ENCODE measurements around the gene LYST.

Gene LYST

DNA sequence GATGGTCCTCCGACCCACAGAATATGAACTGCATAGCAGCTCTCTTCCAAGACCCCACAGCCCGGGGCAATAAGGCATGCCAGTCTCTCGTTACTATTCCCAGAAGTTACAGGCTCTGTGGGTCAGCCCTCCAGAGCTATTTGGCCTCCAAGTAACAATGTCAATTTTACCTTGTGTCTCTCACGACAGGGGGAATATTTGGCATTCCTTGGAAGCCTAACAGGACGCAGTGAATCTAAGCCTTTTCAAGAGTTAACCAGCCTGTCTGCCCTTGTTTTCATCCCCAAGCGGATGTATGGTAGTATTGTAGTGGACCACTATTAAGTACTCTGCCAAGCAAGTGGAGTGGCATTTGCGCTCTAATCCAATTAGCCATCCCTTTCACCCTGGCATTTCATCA, 192.7 kb downstream of the LYST start:
- WGBS = 77% methylated on average over 7 of the region's 7 CpGs
- no peak overlapping the region for H2BK5ac ChIP-seq (ENCODE audit: low read depth, low read length, poor library complexity, severe bottlenecking)

GRCh38 chr1:235671992-235672391, 194.7 kb downstream of the LYST start:
- no peak overlapping the region for H2AFZ ChIP-seq (ENCODE audit: low read depth, low read length)
- no peak overlapping the region for H4K8ac ChIP-seq (ENCODE audit: low read length)
- H3K14ac ChIP-seq (ENCODE audit: low read length in 2 of 2) = no peak overlapping the region
- H3K4me3 ChIP-seq (ENCODE audit: insufficient read depth in 1 of 2, low read depth in 1 of 2, low read length in 2 of 2) = no peak overlapping the region
- no peak overlapping the region for H3K23ac ChIP-seq (ENCODE audit: low read length in 2 of 2)
- peaks cover 65% of the 10 kb centered on the region for H3K9me3 ChIP-seq (ENCODE audit: control insufficient read depth, low read length)
- H2AK5ac ChIP-seq (ENCODE audit: low read length, severe bottlenecking) = no peak overlapping the region
- H3K36me3 ChIP-seq (ENCODE audit: control insufficient read depth in 1 of 2, insufficient read depth in 2 of 2, low read depth in 1 of 2, low read length in 2 of 2) = peaks cover 7 to 95% of the 10 kb centered on the region in 2 experiments
- H2BK12ac ChIP-seq (ENCODE audit: low read length in 2 of 2) = no peak overlapping the region
- no peak overlapping the region for H2BK15ac ChIP-seq (ENCODE audit: low read depth, poor library complexity, severe bottlenecking)
- no peak overlapping the region for H3K4ac ChIP-seq (ENCODE audit: low read depth in 1 of 2, low read length in 2 of 2)
- no peak for DNase-seq
- H3K79me1 ChIP-seq (replicated peaks; ENCODE audit: low read length, poor library complexity, severe bottlenecking) = no peaks in the 10 kb centered on the region
- no peak overlapping the region for H3K9ac ChIP-seq (ENCODE audit: low read length)
- no peak overlapping the region for H3K18ac ChIP-seq (ENCODE audit: low read depth in 1 of 2, low read length in 2 of 2)
- H2BK5ac ChIP-seq (ENCODE audit: low read depth, low read length, poor library complexity, severe bottlenecking) = no peak overlapping the region
- 91% methylated on average over 1 of the region's 1 CpG for WGBS
- no peak overlapping the region for H3K27ac ChIP-seq (ENCODE audit: low read length, poor library complexity, severe bottlenecking)
- H2BK120ac ChIP-seq (ENCODE audit: low read depth, low read length) = no peak overlapping the region
- no peaks in the 10 kb centered on the region for H3K4me1 ChIP-seq (ENCODE audit: control insufficient read depth, insufficient read depth, low read depth, low read length)
- H4K91ac ChIP-seq (ENCODE audit: low read length) = no peak overlapping the region
- H3K27me3 ChIP-seq (ENCODE audit: control insufficient read depth in 1 of 2, insufficient read depth in 1 of 2, low read length in 2 of 2) = no peaks in the 10 kb centered on the region
- no peak overlapping the region for H3K4me2 ChIP-seq (ENCODE audit: low read length, poor library complexity, severe bottlenecking)

More for the DNA sequence above, 192.7 kb downstream of the LYST start:
- H2AFZ ChIP-seq (ENCODE audit: low read depth, low read length) = no peak overlapping the region
- no peak overlapping the region for H3K9ac ChIP-seq (ENCODE audit: low read length)
- H3K9me3 ChIP-seq (ENCODE audit: control insufficient read depth, low read length) = peaks cover 62% of the 10 kb centered on the region
- no peak overlapping the region for H4K91ac ChIP-seq (ENCODE audit: low read length)
- H2AK5ac ChIP-seq (ENCODE audit: low read length, severe bottlenecking) = no peak overlapping the region
- no peak overlapping the region for H2BK120ac ChIP-seq (ENCODE audit: low read depth, low read length)
- H3K4ac ChIP-seq (ENCODE audit: low read depth in 1 of 2, low read length in 2 of 2) = no peak overlapping the region
- H3K27ac ChIP-seq (ENCODE audit: low read length, poor library complexity, severe bottlenecking) = no peak overlapping the region
- no peak overlapping the region for H4K8ac ChIP-seq (ENCODE audit: low read length)
- H3K14ac ChIP-seq (ENCODE audit: low read length in 2 of 2) = no peak overlapping the region
- no peaks in the 10 kb centered on the region for H3K4me1 ChIP-seq (ENCODE audit: control insufficient read depth, insufficient read depth, low read depth, low read length)
- no peak overlapping the region for H2BK12ac ChIP-seq (ENCODE audit: low read length in 2 of 2)
- no peaks in the 10 kb centered on the region for H3K27me3 ChIP-seq (ENCODE audit: control insufficient read depth in 1 of 2, insufficient read depth in 1 of 2, low read length in 2 of 2)
- no peak overlapping the region for H3K4me3 ChIP-seq (ENCODE audit: insufficient read depth in 1 of 2, low read depth in 1 of 2, low read length in 2 of 2)
- no peak for DNase-seq
- H3K18ac ChIP-seq (ENCODE audit: low read depth in 1 of 2, low read length in 2 of 2) = no peak overlapping the region
- no peak overlapping the region for H2BK15ac ChIP-seq (ENCODE audit: low read depth, poor library complexity, severe bottlenecking)
- peaks cover 8 to 91% of the 10 kb centered on the region in 2 experiments for H3K36me3 ChIP-seq (ENCODE audit: control insufficient read depth in 1 of 2, insufficient read depth in 2 of 2, low read depth in 1 of 2, low read length in 2 of 2)
- no peak overlapping the region for H3K4me2 ChIP-seq (ENCODE audit: low read length, poor library complexity, severe bottlenecking)
- no peaks in the 10 kb centered on the region for H3K79me1 ChIP-seq (replicated peaks; ENCODE audit: low read length, poor library complexity, severe bottlenecking)
- no peak overlapping the region for H3K23ac ChIP-seq (ENCODE audit: low read length in 2 of 2)

DNA sequence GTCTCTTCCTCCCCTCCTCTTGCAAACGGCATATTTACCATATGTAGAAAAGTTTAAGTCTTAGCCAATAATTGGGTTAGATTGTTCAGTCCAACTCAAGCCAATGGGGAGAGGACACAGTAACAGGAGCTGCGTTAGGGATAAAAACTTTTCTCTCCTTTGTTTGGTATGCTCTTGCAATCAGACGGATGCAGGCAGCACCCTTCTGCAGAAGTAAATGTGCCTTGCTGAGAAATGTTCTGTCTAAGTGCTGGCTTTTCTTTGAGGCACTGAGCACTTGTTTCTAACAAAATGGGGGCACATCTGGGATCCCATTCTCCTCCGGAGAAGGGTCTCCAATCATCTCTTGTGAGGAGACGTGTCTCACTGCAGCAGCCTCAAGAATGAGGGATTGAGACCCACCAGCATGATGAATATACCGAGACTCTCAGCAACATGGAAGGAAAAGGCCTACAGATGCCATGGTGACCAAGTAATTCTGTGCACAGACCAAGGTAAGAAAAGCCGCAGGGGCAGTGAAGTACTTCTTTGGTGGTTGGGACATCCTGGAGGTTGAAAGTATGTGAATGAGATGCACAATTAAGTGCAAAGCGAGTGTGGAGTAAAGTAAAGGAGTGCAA, 196.4 kb downstream of the LYST start:
- Histone ChIP-seq H3K23ac (ENCODE audit: low read length in 2 of 2) (no peak overlapping the region), H3K9me3 (ENCODE audit: control insufficient read depth, low read length) (peaks cover 49% of the 10 kb centered on the region), H3K4me1 (ENCODE audit: control insufficient read depth, insufficient read depth, low read depth, low read length) (no peaks in the 10 kb centered on the region), H2AK5ac (ENCODE audit: low read length, severe bottlenecking) (no peak overlapping the region), H2BK15ac (ENCODE audit: low read depth, poor library complexity, severe bottlenecking) (no peak overlapping the region), H3K27me3 (ENCODE audit: control insufficient read depth in 1 of 2, insufficient read depth in 1 of 2, low read length in 2 of 2) (no peaks in the 10 kb centered on the region), H3K27ac (ENCODE audit: low read length, poor library complexity, severe bottlenecking) (no peak overlapping the region), H2BK5ac (ENCODE audit: low read depth, low read length, poor library complexity, severe bottlenecking) (no peak overlapping the region), H2BK120ac (ENCODE audit: low read depth, low read length) (no peak overlapping the region), H3K4me2 (ENCODE audit: low read length, poor library complexity, severe bottlenecking) (no peak overlapping the region), H3K4me3 (ENCODE audit: insufficient read depth in 1 of 2, low read depth in 1 of 2, low read length in 2 of 2) (peak overlapping the region in 1 of 2 experiments; percentile 40), H3K9ac (ENCODE audit: low read length) (no peak overlapping the region), H2AFZ (ENCODE audit: low read depth, low read length) (no peak overlapping the region), H4K91ac (ENCODE audit: low read length) (no peak overlapping the region), H2BK12ac (ENCODE audit: low read length in 2 of 2) (no peak overlapping the region), H3K14ac (ENCODE audit: low read length in 2 of 2) (no peak overlapping the region), H3K79me1 (replicated peaks; ENCODE audit: low read length, poor library complexity, severe bottlenecking) (no peaks in the 10 kb centered on the region), H3K18ac (ENCODE audit: low read depth in 1 of 2, low read length in 2 of 2) (no peak overlapping the region), H4K8ac (ENCODE audit: low read length) (no peak overlapping the region), H3K36me3 (ENCODE audit: control insufficient read depth in 1 of 2, insufficient read depth in 2 of 2, low read depth in 1 of 2, low read length in 2 of 2) (peaks cover 1 to 78% of the 10 kb centered on the region in 2 experiments), H3K4ac (ENCODE audit: low read depth in 1 of 2, low read length in 2 of 2) (no peak overlapping the region)
- WGBS = 96% methylated on average over 7 of the region's 8 CpGs
- no peak for DNase-seq

DNA sequence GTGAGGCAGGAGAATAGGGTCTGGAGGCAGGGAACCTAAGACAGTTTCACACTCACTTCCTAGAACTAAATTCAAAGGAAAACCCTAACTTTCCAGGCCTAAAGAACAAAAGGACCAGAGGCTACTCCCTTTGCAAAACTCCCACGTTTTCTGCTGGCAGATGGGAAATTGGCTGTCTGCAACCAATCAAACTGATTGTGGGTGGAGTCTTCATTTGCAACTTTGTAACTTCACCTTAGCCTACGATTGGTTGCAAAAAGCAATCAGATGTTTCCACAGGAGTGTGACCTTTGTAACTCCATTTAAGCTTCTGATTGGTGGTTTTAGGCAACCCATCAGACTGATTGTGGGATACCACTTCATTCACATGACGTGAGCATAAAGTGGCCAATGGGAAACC, 197.4 kb downstream of the LYST start:
- no peak overlapping the region for H2BK15ac ChIP-seq (ENCODE audit: low read depth, poor library complexity, severe bottlenecking)
- H3K14ac ChIP-seq (ENCODE audit: low read length in 2 of 2) = no peak overlapping the region
- no peaks in the 10 kb centered on the region for H3K27me3 ChIP-seq (ENCODE audit: control insufficient read depth in 1 of 2, insufficient read depth in 1 of 2, low read length in 2 of 2)
- no peak overlapping the region for H3K9ac ChIP-seq (ENCODE audit: low read length)
- no peak overlapping the region for H2BK120ac ChIP-seq (ENCODE audit: low read depth, low read length)
- no peak for DNase-seq
- H2BK12ac ChIP-seq (ENCODE audit: low read length in 2 of 2) = no peak overlapping the region
- H3K36me3 ChIP-seq (ENCODE audit: control insufficient read depth in 1 of 2, insufficient read depth in 2 of 2, low read depth in 1 of 2, low read length in 2 of 2) = peaks cover 0 to 73% of the 10 kb centered on the region in 2 experiments
- no peak overlapping the region for H4K8ac ChIP-seq (ENCODE audit: low read length)
- H4K91ac ChIP-seq (ENCODE audit: low read length) = no peak overlapping the region
- 96% methylated on average over 3 of the region's 3 CpGs for WGBS
- H3K27ac ChIP-seq (ENCODE audit: low read length, poor library complexity, severe bottlenecking) = no peak overlapping the region
- H3K9me3 ChIP-seq (ENCODE audit: control insufficient read depth, low read length) = peaks cover 43% of the 10 kb centered on the region
- no peak overlapping the region for H2BK5ac ChIP-seq (ENCODE audit: low read depth, low read length, poor library complexity, severe bottlenecking)
- H3K4me3 ChIP-seq (ENCODE audit: insufficient read depth in 1 of 2, low read depth in 1 of 2, low read length in 2 of 2) = no peak overlapping the region
- H3K18ac ChIP-seq (ENCODE audit: low read depth in 1 of 2, low read length in 2 of 2) = no peak overlapping the region
- H3K4ac ChIP-seq (ENCODE audit: low read depth in 1 of 2, low read length in 2 of 2) = no peak overlapping the region
- no peaks in the 10 kb centered on the region for H3K79me1 ChIP-seq (replicated peaks; ENCODE audit: low read length, poor library complexity, severe bottlenecking)
- no peaks in the 10 kb centered on the region for H3K4me1 ChIP-seq (ENCODE audit: control insufficient read depth, insufficient read depth, low read depth, low read length)
- no peak overlapping the region for H3K23ac ChIP-seq (ENCODE audit: low read length in 2 of 2)
- no peak overlapping the region for H2AK5ac ChIP-seq (ENCODE audit: low read length, severe bottlenecking)
- no peak overlapping the region for H2AFZ ChIP-seq (ENCODE audit: low read depth, low read length)
- H3K4me2 ChIP-seq (ENCODE audit: low read length, poor library complexity, severe bottlenecking) = no peak overlapping the region

Measured in mesenchymal stem cell (in vitro differentiated cells and primary cell).